ENCODE data around the gene CARHSP1.

GRCh38 chr16:8822403-8822802 lies 46.4 kb downstream of the CARHSP1 start:
- TF ChIP-seq CTCF (tag by site-specific recombination; IDR thresholded peaks at IDR 0.05) (no peak), ZNF394 (tag by site-specific recombination; IDR thresholded peaks at IDR 0.05; ENCODE audit: borderline replicate concordance) (no peak), TCF7L2 (IDR thresholded peaks at IDR 0.05; ENCODE audit: borderline replicate concordance, low read depth, low read length) (no peak), ZFP3 (tag by site-specific recombination; IDR thresholded peaks at IDR 0.05; ENCODE audit: low read depth) (no peak), ZNF660 (tag by site-specific recombination; IDR thresholded peaks at IDR 0.05) (no peak), FEZF1 (tag by site-specific recombination; IDR thresholded peaks at IDR 0.05) (no peak), ZNF10 (tag by site-specific recombination; IDR thresholded peaks at IDR 0.05) (no peak), ZNF510 (tag by site-specific recombination; IDR thresholded peaks at IDR 0.05; ENCODE audit: insufficient replicate concordance) (no peak), ELK4 (IDR thresholded peaks at IDR 0.05; ENCODE audit: borderline replicate concordance, low read depth, low read length) (no peak), ZBTB8A (tag by site-specific recombination; IDR thresholded peaks at IDR 0.05) (no peak), OSR2 (tag by site-specific recombination; IDR thresholded peaks at IDR 0.05) (no peak), TRIM28 (IDR thresholded peaks at IDR 0.05; ENCODE audit: borderline replicate concordance, low read length) (no peak), PATZ1 (tag by site-specific recombination; IDR thresholded peaks at IDR 0.05) (no peak), ZNF280D (tag by site-specific recombination; IDR thresholded peaks at IDR 0.05) (no peak)
